ENCODE measurements around the gene NCOA7. TPM values are rescaled to one million over a fixed set of nuclear protein-coding genes. Genes with fewer than 3 reads are reported as not detected.
"Not testable (repeated sequence)": the region's sequence is repeated elsewhere in the genome, so short reads cannot be mapped to it uniquely, and the experiment has no call there.

NCOA7 gene
- total and polyA plus RNA-seq, 2 of the 8 experiments (the other 6 are each of a cell fraction or from before 2014, with no cell fraction given), result 2.6 to 10.7 TPM

DNA sequence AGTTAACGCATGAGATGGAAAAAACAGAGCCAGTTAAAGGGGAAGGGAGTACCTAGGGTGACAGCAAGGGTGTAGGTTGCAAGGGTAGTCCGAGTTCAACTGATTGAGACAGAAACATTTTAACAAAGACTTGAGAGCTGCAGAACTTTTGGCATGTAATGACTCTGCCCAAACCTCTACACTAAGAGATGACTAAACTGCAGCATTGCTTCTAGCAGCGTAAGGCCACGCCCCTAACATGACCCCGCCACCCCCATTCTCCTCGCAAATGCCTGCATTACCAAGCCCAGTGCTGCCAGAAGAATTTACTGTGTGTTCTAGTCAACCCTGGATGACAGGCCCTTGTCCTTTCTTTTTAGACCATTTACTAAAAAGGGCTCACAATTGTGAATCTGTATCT, 159.5 kb downstream of the NCOA7 start (continued):
- TF ChIP-seq EP300 (IDR thresholded peaks at IDR 0.05; ENCODE audit: borderline replicate concordance in 1 of 2, low read depth in 2 of 2, low read length in 2 of 2) (no peak), POLR2AphosphoS5 (IDR thresholded peaks at IDR 0.05; ENCODE audit: low read depth, low read length) (no peak), TCF12 (IDR thresholded peaks at IDR 0.05; ENCODE audit: low read depth, low read length) (no peak), EGR1 (IDR thresholded peaks at IDR 0.05; ENCODE audit: borderline replicate concordance, low read depth, low read length) (no peak)
- TF ChIP-seq, protein P1, sequence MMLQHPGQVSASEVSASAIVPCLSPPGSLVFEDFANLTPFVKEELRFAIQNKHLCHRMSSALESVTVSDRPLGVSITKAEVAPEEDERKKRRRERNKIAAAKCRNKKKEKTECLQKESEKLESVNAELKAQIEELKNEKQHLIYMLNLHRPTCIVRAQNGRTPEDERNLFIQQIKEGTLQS (IDR thresholded peaks at IDR 0.05; ENCODE audit: insufficient read depth, low read depth, low read length), result no peak

DNA sequence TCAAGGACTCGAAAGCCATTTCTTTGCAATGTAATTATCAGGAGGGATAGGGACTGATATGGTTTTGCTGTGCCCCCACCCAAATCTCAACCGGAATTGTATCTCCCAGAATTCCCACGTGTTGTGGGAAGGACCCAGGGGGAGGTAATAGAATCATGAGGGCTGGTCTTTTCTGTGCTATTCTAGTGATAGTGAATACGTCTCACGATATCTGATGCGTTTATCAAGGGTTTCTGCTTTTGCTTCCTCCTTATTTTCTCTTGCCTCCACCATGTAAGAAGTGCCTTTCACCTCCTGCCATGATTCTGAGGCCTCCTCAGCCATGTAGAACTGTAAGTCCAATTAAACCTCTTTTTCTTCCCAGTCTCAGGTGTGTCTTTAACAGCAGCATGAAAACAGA, 160.0 kb downstream of the NCOA7 start:
- H2AK5ac ChIP-seq (ENCODE audit: low read depth, low read length); H2BK5ac ChIP-seq (ENCODE audit: low read depth, low read length); H3K4me2 ChIP-seq (ENCODE audit: insufficient read depth in 1 of 2, low read depth in 2 of 2, low read length in 2 of 2); DNase-seq (ENCODE audit: low read depth in 1 of 2, low spot score in 2 of 2); FAIRE-seq; POLR2A ChIA-PET (ENCODE audit: partially characterized antibody); H4K20me1 ChIP-seq (replicated peaks in 1 of 2; ENCODE audit: control insufficient read depth in 1 of 2, insufficient read depth in 2 of 2, low read length in 2 of 2); H3K18ac ChIP-seq (ENCODE audit: extremely low read depth, low read length); H3K79me1 ChIP-seq (ENCODE audit: low read depth, low read length); H3K4me3 ChIP-seq (ENCODE audit: extremely low read depth in 1 of 4, insufficient read depth in 2 of 4, low read depth in 3 of 4, low read length in 4 of 4); H3K79me2 ChIP-seq (ENCODE audit: control insufficient read depth in 1 of 2, insufficient read depth in 2 of 2, low read length in 2 of 2); H2BK15ac ChIP-seq (ENCODE audit: low read length); H3K36me3 ChIP-seq (ENCODE audit: control insufficient read depth in 2 of 4, insufficient read depth in 4 of 4, low read length in 3 of 4); H3K4ac ChIP-seq (replicated peaks; ENCODE audit: insufficient read length, low read depth, low read length); H3K9me3 ChIP-seq (ENCODE audit: insufficient read depth in 2 of 2, low read depth in 1 of 2, low read length in 1 of 2); H3K27ac ChIP-seq (ENCODE audit: low read depth, low read length); H4K8ac ChIP-seq (ENCODE audit: extremely low read depth, insufficient read depth, low read length); H3K27me3 ChIP-seq (replicated peaks in 1 of 4; ENCODE audit: control insufficient read depth in 3 of 4, extremely low read depth in 1 of 4, insufficient read depth in 3 of 4, low read length in 3 of 4); H3K23me2 ChIP-seq (ENCODE audit: low read depth, low read length); H2BK12ac ChIP-seq (ENCODE audit: low read depth, low read length); H4K5ac ChIP-seq (ENCODE audit: insufficient read length, low read depth, low read length); H4K91ac ChIP-seq (replicated peaks; ENCODE audit: insufficient read length, low read length); H2BK20ac ChIP-seq (ENCODE audit: low read length); H3K56ac ChIP-seq (replicated peaks; ENCODE audit: insufficient read length, low read depth, low read length); H2BK120ac ChIP-seq (replicated peaks; ENCODE audit: low read depth, low read length); H3K4me1 ChIP-seq (replicated peaks in 1 of 4; ENCODE audit: control insufficient read depth in 3 of 4, insufficient read depth in 4 of 4, low read length in 3 of 4); H3K9ac ChIP-seq (replicated peaks in 1 of 4; ENCODE audit: extremely low read depth in 1 of 4, low read depth in 3 of 4, low read length in 3 of 4); H3K23ac ChIP-seq (ENCODE audit: insufficient read length); H3K14ac ChIP-seq (ENCODE audit: insufficient read length): not testable (repeated sequence)
- 0 out of 2 replicates have a peak overlapping the region, but pooled peaks have one; percentile 49 for H2AFZ ChIP-seq (ENCODE audit: low read length)
- 79% methylated on average over 6 of the region's 6 CpGs; no CpG with 5 or more reads in 1 of the 2 experiments for WGBS, 2 experiments (ENCODE audit: extremely low coverage in 1 of 2, insufficient coverage in 1 of 2, insufficient read length in 1 of 2, insufficient replicate concordance in 2 of 2, low coverage in 1 of 2, low lambda C conversion rate in 2 of 2, missing lambda C conversion rate in 1 of 2)
- CTCF ChIA-PET (ENCODE audit: partially characterized antibody), result interaction anchor here (0.8 to 4.5 kb wide), 7 partner anchors 9 to 639 kb away, joined by 3 to 57 read pairs (median 7); no protein-coding TSS in a partner anchor
